Mucosa of gallbladder (tissue), 1 donor: ENCODE results near the gene CEACAM21. TPM values are rescaled to one million over a fixed set of nuclear protein-coding genes. Genes with fewer than 3 reads are reported as not detected.

ENCODE experiments used
- DNase-seq: peaks from one replicate; pipeline ENCODE4 v3.0.0-alpha.2; 2020; ENCODE audit warnings: low spot score
- total RNA-seq: library from RNA; stranded (reverse); gene quantifications from one replicate; pipeline ENCODE4 v1.2.1, GENCODE V29; 2021
- donor health status: DM: no; HTN: no; CAD: no.

Gene CEACAM21
- total RNA-seq, 1 donor from 2014 or later, result 2.4 TPM

DNA sequence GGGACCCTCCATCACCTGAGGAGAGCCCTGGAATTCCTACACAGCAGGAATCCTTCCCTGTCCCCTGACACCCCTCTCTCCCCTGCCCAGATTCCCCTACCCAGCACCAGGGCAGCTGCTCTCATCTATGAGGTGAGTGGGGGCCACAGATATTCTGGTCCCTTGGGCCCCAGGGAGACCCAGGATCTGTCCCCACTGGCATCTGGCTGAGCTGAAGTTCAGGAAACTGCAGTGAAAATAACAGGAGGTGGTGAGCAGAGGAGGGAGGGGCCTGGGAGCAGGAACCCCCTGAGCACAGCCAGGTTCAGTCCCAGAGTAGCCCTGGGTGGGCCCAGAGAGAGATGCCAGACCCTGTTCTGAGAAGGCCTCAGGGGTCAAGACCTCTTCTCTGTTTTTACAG is 10.1 kb downstream of the CEACAM21 start:
- DNase-seq, result no peak

DNA sequence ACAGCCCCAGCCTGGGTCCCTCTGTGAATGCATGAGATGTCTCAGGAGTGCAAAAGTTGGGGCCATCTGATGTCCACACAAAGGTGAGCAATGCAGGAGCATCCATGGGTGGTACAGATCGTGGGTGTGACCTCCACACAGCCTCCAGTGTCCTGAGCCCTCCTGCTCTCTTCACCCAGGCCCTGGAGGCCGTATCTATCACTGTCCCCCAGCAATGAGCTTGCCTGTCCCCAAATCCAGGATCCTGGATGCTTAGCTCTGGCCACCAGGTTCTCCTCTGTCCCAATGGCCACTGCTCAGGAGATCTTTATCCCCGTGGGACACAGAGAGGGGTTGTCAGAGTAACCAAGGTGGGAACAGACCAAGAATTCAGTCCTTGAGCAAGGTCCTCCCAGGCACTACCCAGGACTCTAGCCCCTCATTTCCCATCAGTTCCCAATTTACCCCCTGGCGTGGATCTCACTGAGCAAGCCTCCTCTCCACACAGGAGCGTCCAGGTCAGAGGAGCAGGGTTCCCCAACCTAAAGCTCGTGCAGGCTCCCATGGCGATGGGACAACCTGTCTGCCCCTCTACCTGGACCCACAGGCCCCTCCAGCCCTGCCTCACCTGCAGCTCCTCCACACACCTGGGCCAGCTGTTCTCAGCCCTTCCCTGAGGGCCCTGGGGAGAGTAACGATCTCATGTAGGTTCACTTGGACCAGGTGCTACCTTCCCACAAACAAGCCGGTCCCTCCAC is 11.3 kb downstream of the CEACAM21 start:
- DNase-seq, result no peak

DNA sequence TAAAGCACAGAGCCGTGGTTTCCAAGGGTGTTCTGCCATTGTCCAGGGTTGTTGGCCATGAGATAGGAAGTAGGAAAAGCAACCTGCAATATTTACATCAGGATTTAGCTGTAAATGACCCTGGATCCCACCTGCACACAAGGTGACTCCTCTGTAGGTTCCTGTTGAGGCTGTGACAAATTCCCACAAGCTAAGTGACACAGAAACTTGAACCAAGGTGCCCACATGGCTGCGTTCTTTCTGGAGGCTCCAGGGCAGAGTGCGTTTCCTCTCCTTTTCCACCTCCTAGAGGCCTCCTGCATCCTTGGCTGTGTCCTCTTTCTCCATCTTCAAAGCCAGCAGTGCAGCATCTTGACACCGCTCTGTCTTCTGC is 11.9 kb downstream of the CEACAM21 start:
- DNase-seq, result no peak

DNA sequence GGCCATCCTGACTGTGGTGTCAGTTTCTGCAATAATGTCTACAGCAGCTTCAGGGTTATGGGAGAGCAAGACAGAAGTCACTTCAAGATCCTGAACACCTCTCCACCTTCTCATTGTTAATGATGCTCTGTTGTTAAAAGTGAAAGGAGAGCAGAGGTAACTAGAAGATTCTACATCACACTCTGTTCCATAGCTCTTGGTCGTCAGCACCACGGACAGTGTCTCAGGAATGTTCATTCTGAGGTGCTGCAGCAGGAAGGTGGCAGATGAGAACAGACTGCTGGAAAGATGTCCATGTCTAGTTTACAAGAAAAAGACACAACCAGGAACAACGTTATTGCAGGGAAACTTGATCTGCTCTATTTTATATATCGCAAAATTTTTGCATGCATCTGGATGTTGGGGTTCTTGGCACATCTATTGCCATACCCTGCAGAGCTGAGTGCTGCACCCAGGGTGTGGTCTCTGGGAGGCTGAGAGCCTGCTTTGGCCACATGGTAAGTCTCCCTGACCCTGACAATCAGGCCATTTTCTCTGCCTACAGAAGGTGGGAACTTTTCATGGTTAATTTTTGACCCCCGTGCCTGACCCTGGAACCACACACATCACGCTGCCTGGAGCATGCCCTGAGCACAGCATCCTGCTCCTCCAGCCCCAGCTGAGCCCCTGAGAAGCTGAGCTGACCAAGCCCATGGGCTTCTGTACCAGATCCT is 12.7 kb downstream of the CEACAM21 start:
- peak; percentile 33 for DNase-seq

DNA sequence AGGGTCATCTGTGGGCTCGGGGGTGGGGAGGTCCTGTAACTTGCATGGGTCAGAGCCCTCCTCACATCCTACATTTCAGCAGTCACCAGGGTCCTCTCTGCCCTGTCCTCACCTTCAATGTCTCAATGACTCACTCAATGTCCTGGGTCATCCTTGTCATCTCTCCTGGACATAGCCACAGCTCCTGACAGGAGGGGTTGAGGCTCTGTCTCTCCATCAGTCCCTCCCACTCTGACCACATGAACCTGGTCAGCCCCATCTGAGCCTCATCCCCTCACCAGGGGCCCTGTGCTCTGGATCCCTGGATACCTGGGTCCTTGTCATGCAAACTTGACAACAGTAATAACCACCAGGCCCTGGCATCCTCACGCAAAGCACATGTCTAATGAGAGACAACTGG is 13.4 kb downstream of the CEACAM21 start:
- DNase-seq, result no peak

DNA sequence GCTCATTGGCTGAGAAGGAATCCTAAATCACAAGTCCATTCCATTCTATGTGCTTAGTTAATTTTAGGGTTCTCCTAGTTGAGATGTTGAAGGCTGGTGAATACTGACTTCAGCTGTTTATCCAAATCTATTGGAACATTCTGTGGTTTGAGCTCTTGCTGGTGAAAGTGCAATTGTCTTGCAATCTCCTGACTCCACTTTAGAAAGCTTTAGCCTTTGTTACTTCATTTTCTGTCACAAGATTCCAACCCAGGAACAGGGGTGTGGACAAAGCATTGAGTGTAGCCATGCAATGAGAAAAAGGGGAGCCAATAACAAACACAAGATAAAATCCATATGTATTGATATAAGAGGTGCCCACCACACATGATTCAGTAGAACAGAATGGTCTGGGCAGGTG is 15.0 kb downstream of the CEACAM21 start:
- no peak for DNase-seq

DNA sequence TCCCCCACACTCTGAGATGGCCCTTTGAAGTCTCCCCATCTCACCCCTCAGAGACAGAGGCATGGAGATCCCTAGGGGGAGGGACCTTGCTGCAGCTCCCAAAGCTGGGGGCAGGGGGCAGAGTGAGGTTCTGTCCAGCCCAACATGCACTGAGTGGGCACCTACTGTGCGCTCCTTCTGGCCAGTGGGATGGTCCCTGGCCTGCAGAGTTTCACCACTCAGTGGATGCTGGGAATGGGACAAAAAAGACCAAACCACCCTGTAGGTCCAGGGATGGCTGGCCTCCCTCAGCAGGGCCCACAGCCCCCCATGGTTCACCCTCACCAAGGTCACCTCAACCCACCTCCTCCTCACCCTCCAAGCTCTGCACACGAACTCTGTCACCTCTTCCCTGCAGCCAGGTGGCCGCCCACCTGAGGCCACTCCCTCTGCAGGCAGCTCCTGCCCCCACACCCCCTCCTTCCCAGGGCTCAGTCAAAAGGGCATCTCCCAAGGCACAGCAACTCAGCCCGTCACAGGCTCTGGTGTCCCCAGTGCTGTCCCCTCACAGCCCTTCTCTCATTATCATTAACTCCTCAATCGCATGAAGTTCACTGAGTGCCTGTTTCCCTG is 16.1 kb downstream of the CEACAM21 start:
- DNase-seq, result no peak

DNA sequence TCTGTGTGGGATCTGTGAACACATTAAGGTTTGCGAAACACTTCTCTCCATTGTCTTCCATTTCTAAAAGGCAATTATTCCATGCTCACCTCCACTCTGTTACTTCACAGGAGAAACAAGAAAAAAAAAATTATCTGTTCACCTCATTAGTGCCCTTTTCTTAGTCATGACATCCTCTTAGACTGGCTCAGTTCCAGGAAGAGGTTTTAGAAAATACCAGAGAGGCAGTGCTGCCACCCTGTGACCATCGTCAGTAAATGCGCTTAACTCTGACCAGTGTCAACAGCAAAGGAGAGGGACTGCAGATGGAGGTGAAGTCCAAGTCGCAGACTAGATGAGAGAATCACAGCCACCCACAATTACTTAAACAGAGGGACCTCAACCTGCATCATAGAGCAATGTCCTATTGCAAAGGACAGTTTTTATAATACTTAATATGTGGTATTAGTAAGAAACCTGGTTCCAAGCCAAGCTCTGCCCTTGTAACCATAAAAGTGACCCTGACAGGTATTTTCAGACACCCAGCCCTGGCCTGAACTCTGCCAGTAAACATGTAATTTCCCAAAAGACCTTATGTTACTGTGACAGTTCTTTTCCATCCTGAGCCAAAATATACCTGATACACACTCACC is 19.4 kb downstream of the CEACAM21 start:
- DNase-seq, result peak; percentile 61

DNA sequence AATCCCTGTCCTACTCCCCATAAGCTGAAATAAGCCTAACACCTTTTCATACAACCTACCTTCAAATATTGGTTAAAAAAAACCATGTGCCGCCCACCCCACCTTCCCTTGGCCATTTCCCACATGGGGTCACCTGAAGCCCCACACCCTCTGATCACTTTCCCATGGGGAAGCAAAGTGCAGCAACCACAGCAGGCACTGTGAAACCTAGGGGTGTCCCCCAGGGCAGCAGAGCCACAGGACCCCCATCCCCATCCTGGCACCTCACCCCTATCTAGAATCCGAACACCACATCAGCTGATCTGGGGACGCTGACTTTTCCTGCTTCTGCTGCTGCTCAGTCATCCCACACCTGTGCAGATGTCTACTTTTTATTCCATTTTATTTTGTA is 19.9 kb downstream of the CEACAM21 start:
- no peak for DNase-seq

DNA sequence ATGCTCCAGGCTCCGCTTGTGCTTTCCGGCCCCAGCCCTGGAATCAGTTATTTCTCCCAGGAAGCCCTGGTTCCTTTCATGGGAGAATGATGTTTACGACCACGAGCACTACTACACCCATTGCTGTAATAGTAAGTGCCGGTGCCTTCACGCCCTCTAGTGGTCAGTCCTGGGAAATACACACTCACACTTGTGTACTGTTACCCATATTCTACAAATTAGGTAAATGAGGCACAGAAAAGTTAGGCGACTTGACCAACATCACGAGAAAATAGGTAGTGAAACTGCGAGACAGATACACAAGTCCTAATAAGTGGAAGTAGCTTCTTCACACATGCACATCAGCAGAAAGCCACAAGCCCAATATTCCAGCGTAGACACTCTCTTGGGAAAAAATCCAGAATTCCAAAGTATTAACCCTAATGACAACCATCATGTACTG is 21.7 kb downstream of the CEACAM21 start:
- peak; percentile 74 for DNase-seq

DNA sequence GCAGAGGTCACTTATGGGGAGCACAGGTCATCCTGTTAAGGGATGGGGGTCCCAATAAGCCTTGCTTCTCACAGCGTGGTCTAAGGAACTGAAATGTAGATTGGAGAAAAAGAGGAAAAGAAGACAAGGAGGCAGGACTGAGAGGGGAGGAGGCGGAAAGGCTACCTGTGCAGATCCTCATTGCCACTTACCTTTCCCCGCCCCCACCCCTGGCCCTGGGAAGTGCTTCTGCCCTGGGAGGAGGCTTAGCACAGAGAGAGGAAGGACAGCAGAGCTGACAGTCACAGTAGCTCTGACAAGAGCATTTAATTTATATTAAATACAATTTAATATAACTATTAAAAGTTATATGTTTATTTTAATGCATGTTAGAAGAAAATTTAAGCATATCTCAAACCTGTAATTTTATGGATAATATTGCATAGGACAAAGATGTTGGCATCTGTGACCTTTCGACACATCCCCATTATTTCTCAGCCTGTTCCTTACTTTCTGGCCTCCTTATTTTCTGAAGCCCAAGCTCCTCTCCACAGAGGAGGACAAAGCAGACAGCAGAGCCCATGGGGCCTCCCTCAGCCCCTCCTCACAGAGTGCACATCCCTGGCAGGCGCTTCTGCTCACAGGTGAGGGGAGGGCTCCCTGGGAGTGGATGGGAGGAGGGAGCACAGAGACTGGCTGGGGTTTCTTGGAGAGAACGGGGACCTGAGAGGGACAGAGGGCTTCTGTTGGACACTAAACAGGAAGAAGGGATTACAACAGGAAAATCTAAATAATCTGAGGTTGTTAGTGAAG is 23.4 kb downstream of the CEACAM21 start:
- no peak for DNase-seq

DNA sequence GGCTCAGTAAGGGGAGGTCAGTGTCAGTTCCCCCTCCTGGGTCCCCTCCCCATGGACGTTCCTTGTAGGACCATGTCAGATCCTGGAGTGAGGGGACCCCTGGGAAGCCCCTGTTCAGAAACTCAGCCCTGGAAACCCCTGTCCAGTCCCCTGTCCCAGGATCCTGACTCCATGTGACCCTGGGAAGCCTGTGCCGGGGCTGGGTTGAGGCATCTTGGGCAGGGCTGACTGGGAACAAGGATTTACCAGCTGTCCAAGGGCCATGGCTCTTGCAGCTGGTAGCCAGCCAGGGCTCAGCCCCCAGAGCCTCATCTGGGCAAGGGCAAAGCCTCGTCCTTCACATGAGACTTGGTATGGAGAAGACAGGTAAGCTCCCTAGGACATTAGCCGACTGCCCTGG is 25.8 kb downstream of the CEACAM21 start:
- DNase-seq, result no peak

DNA sequence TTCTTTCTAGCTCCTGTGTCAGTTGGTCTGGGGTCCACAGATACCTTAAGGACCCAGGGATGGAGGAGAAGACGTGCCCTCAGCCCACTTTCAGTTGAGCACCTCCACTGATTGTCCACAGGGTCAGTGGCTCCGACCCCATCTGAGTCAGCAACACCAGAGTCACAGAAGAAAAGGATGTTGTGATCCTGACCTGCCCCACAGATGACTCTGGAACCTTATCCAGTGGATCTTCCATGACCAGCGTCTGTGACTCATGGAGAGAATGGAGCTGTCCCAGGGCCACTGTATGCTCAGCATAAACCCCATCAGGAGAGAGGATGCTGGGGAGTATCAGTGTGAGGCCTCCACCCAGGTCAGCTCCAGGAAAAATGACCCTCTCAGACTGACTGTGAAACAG is 28.9 kb downstream of the CEACAM21 start:
- DNase-seq, result no peak

DNA sequence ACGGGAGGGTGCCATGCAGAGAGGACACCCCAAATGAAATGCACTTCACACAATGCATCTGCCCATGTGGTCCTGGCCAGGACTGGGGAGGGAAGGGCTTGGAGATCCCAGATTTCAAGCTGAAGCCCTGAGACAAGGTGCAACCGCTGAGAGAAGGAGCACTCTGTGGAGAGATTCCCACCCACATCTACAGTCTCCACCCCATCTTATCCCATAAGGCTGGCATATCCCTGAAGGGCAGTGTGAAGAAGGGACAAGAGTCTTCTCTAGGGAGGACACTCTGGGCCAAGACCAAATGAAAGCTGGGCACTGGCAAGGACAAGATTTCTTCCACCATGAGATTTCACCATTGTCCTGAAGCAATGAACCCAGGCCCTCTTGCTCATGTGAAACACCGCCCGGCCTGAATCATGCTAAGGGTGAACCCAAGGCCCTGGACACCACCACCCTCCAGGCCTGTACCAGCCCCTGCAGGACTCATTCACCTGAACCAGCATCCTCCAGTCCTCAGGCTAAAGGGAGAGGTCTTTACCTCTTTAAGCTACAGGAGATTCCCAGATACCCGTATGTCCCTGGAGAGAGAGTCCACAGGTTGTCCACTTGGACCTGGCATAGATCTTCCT is 30.4 kb downstream of the CEACAM21 start:
- DNase-seq, result no peak

DNA sequence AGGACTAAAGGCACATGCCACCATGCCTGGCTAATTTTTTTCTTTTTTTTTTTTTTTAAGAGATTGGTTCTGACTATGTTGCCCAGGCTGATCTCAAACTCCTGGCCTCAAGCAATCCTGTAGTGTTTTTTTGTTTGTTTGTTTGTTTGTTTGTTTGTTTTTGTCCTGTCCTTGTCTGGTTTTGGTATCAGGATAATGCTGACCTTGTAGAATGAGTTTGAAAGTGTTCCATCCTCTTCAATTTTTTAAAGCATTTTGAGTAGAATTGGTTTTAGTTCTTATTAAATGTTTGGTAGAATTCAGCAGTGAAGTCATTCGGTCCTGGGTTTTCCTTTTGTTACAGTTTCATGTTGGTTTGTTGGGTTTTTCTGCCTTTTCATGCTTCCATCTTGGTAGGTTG is 31.7 kb downstream of the CEACAM21 start:
- no peak for DNase-seq

DNA sequence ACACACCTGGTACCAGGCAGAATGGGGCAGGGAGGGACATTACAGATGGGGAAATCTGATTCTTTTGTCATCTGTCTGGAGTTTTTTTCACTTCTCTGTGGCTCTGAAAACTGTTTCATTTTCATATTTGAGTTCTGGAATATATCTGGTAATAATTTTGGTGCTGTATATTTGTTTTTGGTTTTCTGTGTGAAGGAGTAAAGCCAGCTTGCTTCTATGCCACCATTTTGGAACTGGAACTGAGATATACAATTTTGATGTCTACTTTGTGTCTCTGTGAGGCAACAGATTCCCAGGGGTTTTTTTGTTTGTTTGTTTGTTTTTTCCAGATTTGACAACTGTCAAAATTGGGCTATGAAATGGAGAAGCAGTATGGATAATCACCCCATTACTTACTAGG is 34.8 kb downstream of the CEACAM21 start:
- DNase-seq, result no peak

DNA sequence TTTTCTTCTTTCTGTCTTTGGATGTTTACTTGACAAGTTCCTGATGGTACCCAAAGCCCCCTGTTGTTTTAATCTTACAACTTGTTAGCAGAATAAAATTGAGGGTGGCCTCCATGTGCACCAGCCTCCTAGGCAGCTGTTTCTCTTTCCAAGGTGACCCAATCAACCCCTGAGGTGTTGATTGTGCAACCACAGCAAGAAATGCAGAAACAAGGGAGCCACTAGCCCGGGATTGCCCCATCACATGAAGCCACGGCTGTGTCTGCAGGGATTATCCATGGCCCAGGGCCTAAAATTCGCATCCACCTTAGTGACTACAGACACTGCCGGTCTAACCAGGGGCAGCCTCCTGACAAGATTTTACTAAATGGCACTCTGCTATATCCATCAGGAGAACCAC is 36.5 kb downstream of the CEACAM21 start:
- no peak for DNase-seq

DNA sequence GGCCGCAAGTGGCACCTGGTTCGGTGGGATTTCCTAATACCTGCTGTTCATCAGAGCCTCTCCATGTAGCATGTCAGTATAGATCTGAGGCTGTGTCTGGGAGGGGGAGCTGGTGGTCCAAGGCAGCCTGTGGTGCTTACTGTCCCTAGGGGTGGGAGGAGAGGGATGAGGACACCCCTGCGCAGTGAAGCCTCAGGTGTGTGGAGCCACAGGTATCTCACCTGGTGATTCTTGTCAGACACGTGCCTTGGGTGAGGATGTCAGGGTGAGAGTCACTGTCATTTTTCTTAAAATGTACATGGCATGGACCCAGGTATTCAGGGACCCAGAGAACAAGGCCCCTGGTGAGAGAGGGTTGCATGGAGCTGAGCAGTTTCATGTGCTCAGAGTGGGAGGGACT is 39.2 kb downstream of the CEACAM21 start:
- DNase-seq, result no peak

DNA sequence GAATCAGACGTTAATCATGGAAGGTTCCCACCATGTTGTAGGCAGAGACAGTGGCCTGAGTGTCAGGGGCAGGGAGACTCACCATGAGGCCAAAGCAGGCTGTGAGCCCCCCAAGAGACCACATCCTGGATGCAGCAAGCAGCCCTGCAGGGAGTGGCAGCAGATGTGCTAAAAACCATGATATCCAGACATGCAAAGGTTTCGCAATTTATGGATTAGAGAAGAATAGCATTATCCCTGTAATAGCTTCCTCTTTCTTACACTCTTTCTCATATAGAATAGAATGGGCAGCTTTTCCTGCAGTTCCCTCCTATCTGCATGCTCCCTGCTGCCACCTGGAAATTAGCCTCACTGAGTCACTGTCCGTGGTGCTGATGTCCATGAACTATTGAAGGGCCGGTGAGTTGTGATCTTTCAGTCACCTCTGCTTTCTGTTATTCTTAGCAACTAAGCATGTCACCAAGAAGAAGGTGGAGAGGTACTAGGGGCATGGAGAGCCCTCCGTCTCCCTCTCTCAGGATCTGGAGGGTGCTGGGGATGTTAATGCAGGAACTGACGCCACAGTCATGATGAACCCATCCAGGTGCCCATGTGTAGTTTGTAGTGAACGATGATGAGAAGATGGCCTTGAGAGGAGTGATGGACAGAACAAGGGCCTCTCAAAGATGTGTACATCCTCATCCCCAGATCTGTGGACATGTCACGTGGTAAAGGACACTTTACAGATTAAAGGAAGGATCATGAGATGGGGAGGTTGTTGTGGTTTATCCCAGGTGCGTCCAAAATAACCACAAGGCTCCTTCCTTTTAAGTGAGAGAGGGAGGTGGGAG is 41.0 kb downstream of the CEACAM21 start:
- DNase-seq, result no peak

DNA sequence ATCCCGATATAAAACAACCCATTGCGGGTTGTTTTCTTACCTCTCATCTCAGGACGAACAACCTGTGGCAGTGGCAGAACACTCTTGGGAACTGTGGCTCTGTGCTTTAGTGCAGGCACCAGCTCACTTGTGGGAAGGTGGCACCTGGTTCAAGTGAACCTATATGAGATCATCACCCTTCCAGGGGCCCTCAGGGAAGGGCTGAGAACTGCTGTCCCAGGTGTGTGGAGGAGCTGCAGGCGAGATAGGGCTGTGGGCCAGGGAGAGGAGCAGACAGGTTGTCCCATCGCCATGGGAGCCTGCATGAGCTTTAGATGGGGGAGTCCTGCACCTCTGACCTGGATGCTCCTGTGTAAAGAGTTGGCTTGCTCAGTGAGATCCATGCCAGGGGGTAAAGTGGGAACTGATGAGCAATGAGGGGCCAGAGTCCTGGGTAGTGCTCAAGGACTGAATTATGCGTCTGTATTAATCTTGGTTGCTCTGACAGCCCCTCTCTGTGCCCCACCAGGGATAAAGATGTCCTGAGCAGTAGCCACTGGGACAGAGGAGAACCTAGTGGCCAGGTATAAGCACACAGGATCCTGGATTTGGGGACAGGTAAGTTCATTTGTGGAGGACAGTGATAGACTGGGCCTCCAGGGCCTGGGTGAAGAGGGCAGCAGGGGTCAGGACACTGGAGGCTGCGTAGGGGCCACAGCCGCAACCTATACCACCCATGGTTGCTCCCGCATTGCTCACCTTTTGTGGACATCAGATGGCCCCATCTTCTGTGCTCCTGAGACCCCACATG is 42.2 kb downstream of the CEACAM21 start:
- DNase-seq, result no peak
